ENCODE data around the gene LAMTOR1. TPM values are rescaled to one million over a fixed set of nuclear protein-coding genes. Genes with fewer than 3 reads are reported as not detected.
"Not testable (repeated sequence)": the region's sequence is repeated elsewhere in the genome, so short reads cannot be mapped to it uniquely, and the experiment has no call there.

The LAMTOR1 gene
- 79.2 and 128 TPM in 2 replicates for total RNA-seq

- peak; percentile 95 for DNase-seq (ENCODE audit: low read depth)
- TF ChIP-seq CTCF (IDR thresholded peaks at IDR 0.05; ENCODE audit: insufficient read depth, low read length, severe bottlenecking) = peak; percentile 53
- no peak for FAIRE-seq
- no peaks in the 10 kb centered on the region for H3K27me3 ChIP-seq (ENCODE audit: control insufficient read depth, insufficient read depth, low read length)
- H3K36me3 ChIP-seq (ENCODE audit: control insufficient read depth, insufficient read depth, low read length) = peaks cover 19% of the 10 kb centered on the region
- H3K4me3 ChIP-seq (ENCODE audit: low read depth, low read length) = peak within 1 kb of the TSS; percentile 70
Measured at GRCh38 chr11:72102946-72103753, at the start of gene LAMTOR1. Gene LAMTOR1 (minus strand): TSS chr11:72103297. CDS start chr11:72103224, 73 bp downstream.

GRCh38 chr11:72150882-72151281 is 47.8 kb upstream of the LAMTOR1 start:
- no peaks in the 10 kb centered on the region for H3K27me3 ChIP-seq (ENCODE audit: control insufficient read depth, insufficient read depth, low read length)

GRCh38 chr11:72146625-72147024 is 43.5 kb upstream of the LAMTOR1 start:
- no peak for FAIRE-seq
- DNase-seq (ENCODE audit: low read depth) = no peak
- Histone ChIP-seq H3K4me3 (ENCODE audit: low read depth, low read length) (no peak overlapping the region), H3K27me3 (ENCODE audit: control insufficient read depth, insufficient read depth, low read length) (no peaks in the 10 kb centered on the region), H3K36me3 (ENCODE audit: control insufficient read depth, insufficient read depth, low read length) (no peaks in the 10 kb centered on the region)
- no peak for TF ChIP-seq CTCF (IDR thresholded peaks at IDR 0.05; ENCODE audit: insufficient read depth, low read length, severe bottlenecking)

More at GRCh38 chr11:72150882-72151281, 47.8 kb upstream of the LAMTOR1 start:
- H3K4me3 ChIP-seq (ENCODE audit: low read depth, low read length) = no peak overlapping the region
- TF ChIP-seq CTCF (IDR thresholded peaks at IDR 0.05; ENCODE audit: insufficient read depth, low read length, severe bottlenecking) = no peak
- DNase-seq (ENCODE audit: low read depth) (no peak), FAIRE-seq (no peak)
- no peaks in the 10 kb centered on the region for H3K36me3 ChIP-seq (ENCODE audit: control insufficient read depth, insufficient read depth, low read length)

GRCh38 chr11:72144807-72145565 is 41.9 kb upstream of the LAMTOR1 start:
- DNase-seq (ENCODE audit: low read depth) = peak; percentile 89
- TF ChIP-seq CTCF (IDR thresholded peaks at IDR 0.05; ENCODE audit: insufficient read depth, low read length, severe bottlenecking) = no peak
- FAIRE-seq = no peak
- Histone ChIP-seq H3K36me3 (ENCODE audit: control insufficient read depth, insufficient read depth, low read length) (no peaks in the 10 kb centered on the region), H3K27me3 (ENCODE audit: control insufficient read depth, insufficient read depth, low read length) (no peaks in the 10 kb centered on the region), H3K4me3 (ENCODE audit: low read depth, low read length) (no peak overlapping the region)

GRCh38 chr11:72142543-72142942 is 39.4 kb upstream of the LAMTOR1 start:
- H3K27me3 ChIP-seq (ENCODE audit: control insufficient read depth, insufficient read depth, low read length); H3K36me3 ChIP-seq (ENCODE audit: control insufficient read depth, insufficient read depth, low read length); H3K4me3 ChIP-seq (ENCODE audit: low read depth, low read length); DNase-seq (ENCODE audit: low read depth): not testable (repeated sequence)
- peak; percentile 88 for FAIRE-seq

- peak; percentile 91 for DNase-seq (ENCODE audit: low read depth)
- not testable (repeated sequence) for H3K27me3 ChIP-seq (ENCODE audit: control insufficient read depth, insufficient read depth, low read length); H3K4me3 ChIP-seq (ENCODE audit: low read depth, low read length); H3K36me3 ChIP-seq (ENCODE audit: control insufficient read depth, insufficient read depth, low read length)
- FAIRE-seq = peak; percentile 93
Measured at GRCh38 chr11:72142086-72142485, 39.0 kb upstream of the LAMTOR1 start.

Data from bronchial epithelial cell (primary cell).